Colonic mucosa (tissue), 4 donors: Measurements from ENCODE around the gene HIP1. TPM values are rescaled to one million over a fixed set of nuclear protein-coding genes. Genes with fewer than 3 reads are reported as not detected.
"Not testable (repeated sequence)": the region's sequence is repeated elsewhere in the genome, so short reads cannot be mapped to it uniquely, and the experiment has no call there.

Experiments
- DNase-seq: peaks from one replicate; pipeline ENCODE4 v3.0.0-alpha.2; 2020
- H3K27ac ChIP-seq: fragments of 200-600 bp; one replicate; pipeline ENCODE4 v1.8.0; 2021
- H3K27me3 ChIP-seq: fragments of 200-600 bp; one replicate; pipeline ENCODE4 v1.8.0; 2021
- H3K36me3 ChIP-seq: fragments of 200-600 bp; one replicate; pipeline ENCODE4 v1.8.0; 2021
- H3K4me1 ChIP-seq: fragments of 200-600 bp; one replicate; pipeline ENCODE4 v1.8.0; 2021; ENCODE audit warnings: mild to moderate bottlenecking
- H3K4me3 ChIP-seq: fragments of 200-600 bp; one replicate; pipeline ENCODE4 v1.8.0; 2021
- H3K9ac ChIP-seq, 2 donors: one replicate each; pipeline ENCODE4 v1.7.0; 2013; ENCODE audit warnings: control low read depth in 2 of 2, low read depth in 2 of 2, low read length in 2 of 2
- H3K9me3 ChIP-seq: fragments of 200-600 bp; one replicate; pipeline ENCODE4 v1.8.0; 2021
- CTCF ChIP-seq: fragments of 200-600 bp; IDR thresholded peaks from one replicate; pipeline ENCODE4 v1.8.0; 2022; ENCODE audit warnings: antibody characterized with exemption, mild to moderate bottlenecking
- intact Hi-C: fragments of 100-400 bp; cut with DNase I; formaldehyde crosslinking; loops from one replicate; pipeline ENCODE4 v1.14.1; 2022
- total RNA-seq, 2 donors: library from RNA; stranded (reverse); fragmentation: NEBNext Ultra II Directional in 1 of 2; extraction: Animal tissue kit (Norgen Biotek cat#: 25700) in 1 of 2; gene quantifications; one replicate each; pipeline ENCODE4 v1.2.1, GENCODE V29; 2021
- donor health status: healthy.
- donor health status: DM: no; HTN: no; CAD: no.
- donor health status: DM: no; HTN: no; CAD: no.

Gene HIP1
- total RNA-seq, 2 donors from 2014 or later = 4.8 to 5.5 TPM

- no peak overlapping the region for H3K4me3 ChIP-seq
- no peaks in the 10 kb centered on the region for H3K27me3 ChIP-seq
- H3K9ac ChIP-seq = no peak overlapping the region
- no peak overlapping the region for H3K27ac ChIP-seq
- no peaks in the 10 kb centered on the region for H3K9me3 ChIP-seq
- DNase-seq = no peak
- no peaks in the 10 kb centered on the region for H3K4me1 ChIP-seq
- TF ChIP-seq CTCF = no peak
- intact Hi-C loops = no loop called here
- no peaks in the 10 kb centered on the region for H3K36me3 ChIP-seq
Measured at GRCh38 chr7:75718390-75719031, 20.2 kb downstream of the HIP1 start.

- H3K4me3 ChIP-seq, H3K9me3 ChIP-seq, H3K27me3 ChIP-seq, H3K9ac ChIP-seq, H3K27ac ChIP-seq, H3K4me1 ChIP-seq, H3K36me3 ChIP-seq, DNase-seq, intact Hi-C loops: not testable (repeated sequence)
Measured at GRCh38 chr7:75717746-75718145, 21.0 kb downstream of the HIP1 start.

GRCh38 chr7:75716992-75717626 lies 21.6 kb downstream of the HIP1 start:
- DNase-seq = no peak
- no peak overlapping the region for H3K9ac ChIP-seq
- no peaks in the 10 kb centered on the region for H3K36me3 ChIP-seq
- H3K4me3 ChIP-seq = no peak overlapping the region
- H3K4me1 ChIP-seq = no peaks in the 10 kb centered on the region
- H3K9me3 ChIP-seq = no peaks in the 10 kb centered on the region
- no peak overlapping the region for H3K27ac ChIP-seq
- no peak for TF ChIP-seq CTCF
- H3K27me3 ChIP-seq = no peaks in the 10 kb centered on the region
- intact Hi-C loops = no loop called here

- intact Hi-C loops = no loop called here
- no peak for TF ChIP-seq CTCF
- Histone ChIP-seq H3K27me3 (no peaks in the 10 kb centered on the region), H3K4me1 (no peaks in the 10 kb centered on the region), H3K36me3 (no peaks in the 10 kb centered on the region), H3K4me3 (no peak overlapping the region), H3K9ac (no peak overlapping the region), H3K27ac (no peak overlapping the region), H3K9me3 (no peaks in the 10 kb centered on the region)
- DNase-seq = no peak
Measured at GRCh38 chr7:75715864-75716263, 22.9 kb downstream of the HIP1 start.

- Histone ChIP-seq H3K27ac (no peak overlapping the region), H3K9ac (no peak overlapping the region)
- intact Hi-C loops = no loop called here
Measured at GRCh38 chr7:75712517-75713361, 26.0 kb downstream of the HIP1 start.

More at GRCh38 chr7:75712517-75713361, 26.0 kb downstream of the HIP1 start:
- DNase-seq = no peak
- no peaks in the 10 kb centered on the region for H3K36me3 ChIP-seq
- no peaks in the 10 kb centered on the region for H3K4me1 ChIP-seq
- no peaks in the 10 kb centered on the region for H3K27me3 ChIP-seq
- TF ChIP-seq CTCF = no peak
- H3K9me3 ChIP-seq = no peaks in the 10 kb centered on the region
- no peak overlapping the region for H3K4me3 ChIP-seq
